Stimulated activated CD4-positive, alpha-beta T cell treated with anti-CD3 and anti-CD28 coated beads, Interleukin-12 subunit alpha, Interleukin-12 subunit beta, amount 100 ng/mL, for 4 hours (primary cell): ENCODE measurements around the gene DPY19L3.
"Not testable (repeated sequence)": the region's sequence is repeated elsewhere in the genome, so short reads cannot be mapped to it uniquely, and the experiment has no call there.

Experiments
- DNase-seq: peaks from one replicate; pipeline ENCODE4 v3.0.0-alpha.2; 2020

Gene DPY19L3

GRCh38 chr19:32450217-32450616 is 44.6 kb downstream of the DPY19L3 start:
- no peak for DNase-seq

GRCh38 chr19:32453736-32454135 is 48.2 kb downstream of the DPY19L3 start:
- no peak for DNase-seq

GRCh38 chr19:32456406-32456805 is 50.8 kb downstream of the DPY19L3 start:
- DNase-seq = no peak

GRCh38 chr19:32457571-32458158 is 52.1 kb downstream of the DPY19L3 start:
- no peak for DNase-seq

- no peak for DNase-seq
These were observed 53.0 kb downstream of the DPY19L3 start for GRCh38 chr19:32458500-32459123.

- DNase-seq = no peak
These were observed 53.8 kb downstream of the DPY19L3 start for GRCh38 chr19:32459204-32459865.

GRCh38 chr19:32460476-32460875 is 54.9 kb downstream of the DPY19L3 start:
- DNase-seq = no peak

- no peak for DNase-seq
These were observed 58.7 kb downstream of the DPY19L3 start for GRCh38 chr19:32464279-32464678.

- DNase-seq = no peak
These were observed 59.6 kb downstream of the DPY19L3 start for GRCh38 chr19:32465176-32465575.

GRCh38 chr19:32469795-32470194 is 64.2 kb downstream of the DPY19L3 start:
- no peak for DNase-seq

GRCh38 chr19:32471095-32471494 is 65.5 kb downstream of the DPY19L3 start:
- DNase-seq = no peak

GRCh38 chr19:32471811-32472210 is 66.2 kb downstream of the DPY19L3 start:
- no peak for DNase-seq

GRCh38 chr19:32475141-32476031 is 69.8 kb downstream of the DPY19L3 start:
- DNase-seq = no peak

GRCh38 chr19:32476032-32476350 is 70.4 kb downstream of the DPY19L3 start:
- DNase-seq = no peak

- no peak for DNase-seq
These were observed 74.8 kb downstream of the DPY19L3 start for GRCh38 chr19:32480321-32480720.

GRCh38 chr19:32483574-32483973 is 78.0 kb downstream of the DPY19L3 start:
- DNase-seq = no peak

GRCh38 chr19:32489971-32490370 is 84.4 kb downstream of the DPY19L3 start:
- DNase-seq = no peak

- DNase-seq = no peak
These were observed 91.8 kb downstream of the DPY19L3 start for GRCh38 chr19:32497391-32497790.

GRCh38 chr19:32498648-32499200 is 93.2 kb downstream of the DPY19L3 start:
- DNase-seq = no peak

GRCh38 chr19:32512498-32512897 is 106.9 kb downstream of the DPY19L3 start:
- not testable (repeated sequence) for DNase-seq

GRCh38 chr19:32519023-32519422 is 113.5 kb downstream of the DPY19L3 start:
- DNase-seq = no peak

GRCh38 chr19:32522967-32523366 is 117.4 kb downstream of the DPY19L3 start:
- DNase-seq = no peak

GRCh38 chr19:32526895-32527294 is 121.3 kb downstream of the DPY19L3 start:
- DNase-seq = no peak
